Parathyroid adenoma (tissue), 2 donors: ENCODE results near the gene CACNG3.

Experiments
- H2AFZ ChIP-seq: fragments of 300-600 bp; sonication (generic); one replicate; pipeline ENCODE4 v1.7.0; 2017; ENCODE audit warnings: antibody characterized with exemption, mild to moderate bottlenecking
- H3K27ac ChIP-seq: fragments of 300-600 bp; sonication (generic); one replicate; pipeline ENCODE4 v1.7.0; 2017
- H3K27me3 ChIP-seq: fragments of 300-600 bp; sonication (generic); one replicate; pipeline ENCODE4 v1.7.0; 2017; ENCODE audit warnings: low read length; ENCODE audit not compliant: control insufficient read depth, insufficient read depth
- H3K36me3 ChIP-seq: fragments of 300-600 bp; sonication (generic); one replicate; pipeline ENCODE4 v1.7.0; 2017; ENCODE audit warnings: low read length; ENCODE audit not compliant: control insufficient read depth, insufficient read depth
- H3K4me1 ChIP-seq: fragments of 300-600 bp; sonication (generic); one replicate; pipeline ENCODE4 v1.7.0; 2017; ENCODE audit warnings: control low read depth
- H3K4me2 ChIP-seq: fragments of 300-600 bp; sonication (generic); one replicate; pipeline ENCODE4 v1.7.0; 2017; ENCODE audit warnings: low read length
- H3K4me3 ChIP-seq: fragments of 300-600 bp; sonication (generic); one replicate; pipeline ENCODE4 v1.7.0; 2017; ENCODE audit warnings: low read depth, low read length
- H3K79me2 ChIP-seq: fragments of 300-600 bp; sonication (generic); one replicate; pipeline ENCODE4 v1.7.0; 2017; ENCODE audit warnings: control low read depth
- H3K9ac ChIP-seq: fragments of 300-600 bp; sonication (generic); one replicate; pipeline ENCODE4 v1.7.0; 2017; ENCODE audit warnings: mild to moderate bottlenecking
- H3K9me3 ChIP-seq: fragments of 300-600 bp; sonication (generic); one replicate; pipeline ENCODE4 v1.7.0; 2017; ENCODE audit warnings: low read length; ENCODE audit not compliant: control insufficient read depth
- TF ChIP-seq, protein P1 (sequence below): fragments of 300-600 bp; sonication (generic); IDR thresholded peaks from one replicate; pipeline ENCODE4 v1.7.0; 2017; ENCODE audit warnings: antibody characterized with exemption, mild to moderate bottlenecking
- donor health status: primary hyperparathyroidism.

The CACNG3 gene

DNA sequence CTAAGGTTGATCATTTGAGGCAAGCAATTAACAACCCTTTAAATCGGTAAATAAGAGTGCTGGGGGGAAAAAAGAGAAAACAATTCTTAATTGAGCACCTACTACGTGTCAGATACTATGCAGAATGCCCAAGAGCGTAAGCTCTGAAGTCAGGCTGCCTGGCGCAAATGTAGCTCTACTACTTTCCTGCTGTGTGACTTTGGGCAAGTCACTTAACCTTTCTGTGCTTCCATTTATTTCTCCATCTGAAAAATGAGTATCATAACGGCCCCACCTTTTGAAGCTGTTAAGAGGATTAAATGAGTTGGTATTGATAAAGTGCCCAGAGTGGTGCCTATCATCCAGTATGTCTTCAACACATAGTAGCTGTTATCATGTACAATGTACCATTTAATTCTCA is 102.0 kb downstream of the CACNG3 start:
- H2AFZ ChIP-seq = no peak overlapping the region
- no peaks in the 10 kb centered on the region for H3K36me3 ChIP-seq
- no peak overlapping the region for H3K9ac ChIP-seq
- H3K4me3 ChIP-seq = no peak overlapping the region
- no peaks in the 10 kb centered on the region for H3K9me3 ChIP-seq
- no peak overlapping the region for H3K4me2 ChIP-seq
- TF ChIP-seq, protein P1, sequence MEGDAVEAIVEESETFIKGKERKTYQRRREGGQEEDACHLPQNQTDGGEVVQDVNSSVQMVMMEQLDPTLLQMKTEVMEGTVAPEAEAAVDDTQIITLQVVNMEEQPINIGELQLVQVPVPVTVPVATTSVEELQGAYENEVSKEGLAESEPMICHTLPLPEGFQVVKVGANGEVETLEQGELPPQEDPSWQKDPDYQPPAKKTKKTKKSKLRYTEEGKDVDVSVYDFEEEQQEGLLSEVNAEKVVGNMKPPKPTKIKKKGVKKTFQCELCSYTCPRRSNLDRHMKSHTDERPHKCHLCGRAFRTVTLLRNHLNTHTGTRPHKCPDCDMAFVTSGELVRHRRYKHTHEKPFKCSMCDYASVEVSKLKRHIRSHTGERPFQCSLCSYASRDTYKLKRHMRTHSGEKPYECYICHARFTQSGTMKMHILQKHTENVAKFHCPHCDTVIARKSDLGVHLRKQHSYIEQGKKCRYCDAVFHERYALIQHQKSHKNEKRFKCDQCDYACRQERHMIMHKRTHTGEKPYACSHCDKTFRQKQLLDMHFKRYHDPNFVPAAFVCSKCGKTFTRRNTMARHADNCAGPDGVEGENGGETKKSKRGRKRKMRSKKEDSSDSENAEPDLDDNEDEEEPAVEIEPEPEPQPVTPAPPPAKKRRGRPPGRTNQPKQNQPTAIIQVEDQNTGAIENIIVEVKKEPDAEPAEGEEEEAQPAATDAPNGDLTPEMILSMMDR = no peak
- no peak overlapping the region for H3K27ac ChIP-seq
- H3K79me2 ChIP-seq = no peaks in the 10 kb centered on the region
- H3K4me1 ChIP-seq = no peaks in the 10 kb centered on the region
- H3K27me3 ChIP-seq = no peaks in the 10 kb centered on the region

DNA sequence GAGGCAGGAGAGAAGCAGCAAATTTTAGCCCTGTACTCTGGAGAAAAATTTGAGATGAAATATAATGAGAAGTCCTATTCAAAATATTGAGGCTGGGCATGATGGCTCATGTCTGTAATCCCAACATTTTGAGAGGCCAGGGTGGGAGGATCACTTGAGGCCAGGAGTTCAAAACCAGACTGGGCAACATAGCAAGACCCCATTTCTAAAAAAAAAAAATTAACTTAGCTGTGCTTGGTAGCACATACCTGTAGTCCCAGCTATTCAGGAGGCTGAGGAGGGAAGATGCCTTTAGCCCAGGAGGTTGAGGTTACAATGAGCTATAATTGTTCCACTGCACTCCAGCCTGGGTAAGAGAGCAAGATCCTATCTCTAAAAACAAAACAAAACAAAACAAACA is 103.4 kb downstream of the CACNG3 start:
- TF ChIP-seq, protein P1 = no peak
- H3K27ac ChIP-seq = no peak overlapping the region

GRCh38 chr16:24360936-24361335 is 104.8 kb downstream of the CACNG3 start:
- Histone ChIP-seq H3K27me3 (no peaks in the 10 kb centered on the region), H3K36me3 (no peaks in the 10 kb centered on the region), H3K27ac (no peak overlapping the region), H3K9ac (no peak overlapping the region), H3K4me1 (no peaks in the 10 kb centered on the region), H2AFZ (no peak overlapping the region), H3K79me2 (no peaks in the 10 kb centered on the region), H3K4me3 (no peak overlapping the region), H3K9me3 (no peaks in the 10 kb centered on the region), H3K4me2 (no peak overlapping the region)
- TF ChIP-seq, protein P1 = no peak

More for the DNA sequence above, 103.4 kb downstream of the CACNG3 start:
- Histone ChIP-seq H3K9ac (no peak overlapping the region), H3K9me3 (no peaks in the 10 kb centered on the region), H3K36me3 (no peaks in the 10 kb centered on the region), H3K4me2 (no peak overlapping the region), H3K4me3 (no peak overlapping the region), H2AFZ (no peak overlapping the region), H3K79me2 (no peaks in the 10 kb centered on the region), H3K27me3 (no peaks in the 10 kb centered on the region), H3K4me1 (no peaks in the 10 kb centered on the region)

GRCh38 chr16:24364596-24364995 is 108.5 kb downstream of the CACNG3 start:
- H3K79me2 ChIP-seq = no peaks in the 10 kb centered on the region
- no peak overlapping the region for H3K27ac ChIP-seq
- no peak overlapping the region for H3K4me3 ChIP-seq
- H3K27me3 ChIP-seq = no peaks in the 10 kb centered on the region
- no peak overlapping the region for H3K4me2 ChIP-seq
- no peaks in the 10 kb centered on the region for H3K4me1 ChIP-seq
- no peaks in the 10 kb centered on the region for H3K36me3 ChIP-seq
- no peak overlapping the region for H2AFZ ChIP-seq
- no peaks in the 10 kb centered on the region for H3K9me3 ChIP-seq
- H3K9ac ChIP-seq = no peak overlapping the region
- TF ChIP-seq, protein P1 = no peak

DNA sequence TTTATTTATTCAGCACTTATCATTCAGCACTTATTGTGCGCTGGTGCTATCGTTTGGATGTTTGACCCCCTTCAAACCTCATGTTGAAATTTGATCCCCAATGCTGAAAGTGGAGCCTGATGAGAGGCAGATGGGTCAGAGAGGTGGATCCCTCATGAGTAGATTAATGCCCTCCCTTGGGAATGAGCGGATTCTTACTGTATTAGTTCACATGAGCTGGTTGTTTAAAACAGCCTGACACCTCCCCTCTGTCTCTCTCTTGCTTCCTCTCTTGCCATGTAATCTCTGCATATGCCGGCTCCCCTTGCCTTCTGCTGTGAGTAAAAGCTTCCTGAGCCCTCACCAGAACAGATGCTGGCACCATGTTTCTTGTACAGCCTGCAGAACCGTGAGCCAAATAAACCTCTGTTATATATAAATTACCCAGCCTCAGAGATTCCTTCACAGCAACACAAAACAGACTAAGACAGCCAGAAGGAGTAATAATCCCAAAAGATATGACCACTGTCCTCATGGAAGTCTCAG is 111.1 kb downstream of the CACNG3 start:
- no peaks in the 10 kb centered on the region for H3K9me3 ChIP-seq
- no peaks in the 10 kb centered on the region for H3K4me1 ChIP-seq
- H3K79me2 ChIP-seq = no peaks in the 10 kb centered on the region
- no peaks in the 10 kb centered on the region for H3K27me3 ChIP-seq
- no peak overlapping the region for H3K4me2 ChIP-seq
- TF ChIP-seq, protein P1 = no peak
- H2AFZ ChIP-seq = no peak overlapping the region
- H3K27ac ChIP-seq = no peak overlapping the region
- no peak overlapping the region for H3K9ac ChIP-seq
- H3K36me3 ChIP-seq = no peaks in the 10 kb centered on the region
- no peak overlapping the region for H3K4me3 ChIP-seq
